Measurements from ENCODE around the gene ATP2C2.

GRCh38 chr16:84459941-84460405 lies 91.6 kb downstream of the ATP2C2 start:
- TF ChIP-seq CTCF (IDR thresholded peaks at IDR 0.05; ENCODE audit: low read length) (no peak), EZH2 (IDR thresholded peaks at IDR 0.05; ENCODE audit: borderline replicate concordance, low read length) (no peak)

All from OCI-LY1 (cell line).